IPS-NIHi11 (cell line): ENCODE results near the gene SIN3A.
"Not testable (repeated sequence)": the region's sequence is repeated elsewhere in the genome, so short reads cannot be mapped to it uniquely, and the experiment has no call there.

Experiments used
- DNase-seq: peaks from one replicate; pipeline ENCODE4 v3.0.0; 2012; ENCODE audit warnings: mixed read lengths, low spot score

The SIN3A gene

GRCh38 chr15:75450307-75451201 lies 936 bp downstream of the SIN3A start:
- peak; percentile 83 for DNase-seq

DNA sequence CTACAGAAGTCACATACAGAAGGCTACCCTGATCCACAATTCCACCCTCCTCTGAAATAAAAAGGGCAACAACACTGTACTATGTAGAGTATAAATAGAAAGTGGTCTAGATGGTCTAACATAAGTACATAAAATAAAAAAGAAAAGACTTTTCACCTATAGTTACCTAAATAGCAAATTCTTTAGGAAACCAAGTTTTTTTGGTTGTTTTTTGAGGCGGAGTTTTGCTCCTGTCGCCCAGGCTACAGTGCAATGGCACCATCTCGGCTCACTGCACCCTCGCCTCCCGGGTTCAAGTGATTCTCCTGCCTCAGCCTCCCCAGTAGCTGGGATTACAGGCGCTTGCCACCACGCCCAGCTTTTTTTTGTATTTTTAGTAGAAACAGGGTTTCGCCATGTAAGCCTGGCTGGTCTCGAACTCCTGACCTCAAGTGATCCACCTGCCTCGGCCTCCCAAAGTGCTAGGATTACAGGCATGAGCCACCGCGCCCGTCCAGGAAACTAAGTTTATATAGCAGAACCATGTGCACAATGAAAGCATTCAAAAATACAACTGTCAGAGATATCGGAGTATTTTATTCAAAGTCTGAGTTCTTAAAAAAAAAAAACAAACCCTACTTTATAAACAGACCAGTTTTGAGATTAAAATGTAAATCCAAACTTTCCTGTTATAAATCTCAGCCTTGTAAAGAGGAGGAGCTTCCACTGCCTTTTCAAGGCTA lies 1.7 kb downstream of the SIN3A start:
- DNase-seq, result no peak

GRCh38 chr15:75448171-75448570 lies 3.3 kb downstream of the SIN3A start:
- DNase-seq, result not testable (repeated sequence)

DNA sequence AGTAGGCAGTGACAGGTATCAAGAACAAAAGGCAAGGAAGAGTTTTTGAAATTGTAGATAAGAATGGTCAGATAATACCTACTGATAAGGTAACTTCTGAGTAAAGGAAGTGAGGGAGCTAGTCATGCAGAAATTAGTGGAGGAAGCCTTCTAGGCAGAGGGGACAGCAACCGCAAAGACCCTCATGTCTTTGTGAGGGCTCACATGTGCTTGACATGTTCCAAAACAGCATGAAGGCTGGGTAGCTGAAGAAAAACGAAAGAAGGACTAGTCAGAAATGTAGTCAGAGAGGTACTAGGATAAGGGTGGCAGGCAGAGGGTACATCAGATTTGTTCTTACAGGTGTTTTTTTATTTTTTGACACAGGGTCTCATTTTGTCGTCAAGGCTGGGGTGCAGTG lies 5.3 kb downstream of the SIN3A start:
- no peak for DNase-seq

- DNase-seq, result not testable (repeated sequence)
These were observed 6.2 kb downstream of the SIN3A start for GRCh38 chr15:75445324-75445723.

DNA sequence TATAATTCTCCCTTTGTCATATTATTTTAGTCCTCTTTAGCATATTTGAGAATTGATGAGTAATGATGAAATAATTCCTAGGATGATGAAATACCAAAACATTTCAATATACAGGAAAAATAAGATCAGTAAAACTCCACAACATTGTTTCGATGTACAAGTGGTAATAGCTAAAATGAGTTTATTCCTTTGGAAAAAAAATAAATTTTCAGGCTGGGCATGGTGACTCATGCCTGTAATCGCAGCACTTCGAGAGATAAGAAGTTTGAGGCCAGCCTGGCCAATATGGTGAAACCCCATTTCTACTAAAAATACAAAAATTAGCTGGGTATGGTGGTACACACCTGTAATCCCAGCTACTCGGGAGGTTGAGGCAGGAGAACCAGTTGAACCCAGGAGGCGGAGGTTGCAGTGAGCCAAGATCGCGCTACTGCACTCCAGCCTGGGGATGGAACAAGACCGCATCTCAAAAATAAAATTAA lies 7.5 kb downstream of the SIN3A start:
- DNase-seq, result not testable (repeated sequence)

- DNase-seq, result no peak
These were observed 13.8 kb downstream of the SIN3A start for GRCh38 chr15:75437721-75438120.

DNA sequence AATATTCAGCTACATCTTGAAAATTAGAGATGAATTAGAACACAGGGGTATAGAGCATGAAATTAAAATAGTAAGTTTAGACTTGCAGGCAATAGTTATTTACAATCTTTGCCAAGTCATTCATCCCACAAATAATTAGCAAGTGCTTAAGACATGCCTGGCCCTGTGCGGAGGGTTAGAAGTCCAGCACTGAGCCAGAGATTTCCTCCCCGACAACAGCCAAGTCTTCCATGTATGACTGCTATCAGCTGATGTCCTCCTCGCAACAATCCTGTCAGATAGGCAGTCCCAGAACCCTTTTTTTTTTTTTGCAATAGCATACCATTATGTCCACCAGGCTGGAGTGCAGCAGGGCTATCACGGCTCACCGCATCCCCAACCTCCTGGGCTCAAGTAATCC lies 14.6 kb downstream of the SIN3A start:
- DNase-seq, result no peak

DNA sequence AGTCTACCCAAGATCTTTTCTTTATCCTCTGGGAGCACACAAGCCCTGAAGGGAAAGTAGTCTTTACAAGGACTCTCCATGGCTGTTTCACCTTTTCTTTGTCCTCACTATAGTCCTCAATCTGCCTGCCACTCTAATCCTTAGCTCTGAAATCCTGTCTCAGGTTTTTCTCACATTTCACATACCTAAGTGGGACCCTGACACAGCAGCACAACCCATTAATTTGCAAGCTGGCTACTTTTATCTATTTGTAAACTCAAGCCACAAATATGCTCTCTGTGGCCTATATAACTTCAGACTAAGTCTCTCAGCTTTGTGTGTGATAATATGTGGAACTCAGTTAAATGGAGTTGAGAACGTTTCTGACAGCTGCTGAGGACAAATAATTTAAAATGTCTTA lies 19.8 kb downstream of the SIN3A start:
- no peak for DNase-seq

DNA sequence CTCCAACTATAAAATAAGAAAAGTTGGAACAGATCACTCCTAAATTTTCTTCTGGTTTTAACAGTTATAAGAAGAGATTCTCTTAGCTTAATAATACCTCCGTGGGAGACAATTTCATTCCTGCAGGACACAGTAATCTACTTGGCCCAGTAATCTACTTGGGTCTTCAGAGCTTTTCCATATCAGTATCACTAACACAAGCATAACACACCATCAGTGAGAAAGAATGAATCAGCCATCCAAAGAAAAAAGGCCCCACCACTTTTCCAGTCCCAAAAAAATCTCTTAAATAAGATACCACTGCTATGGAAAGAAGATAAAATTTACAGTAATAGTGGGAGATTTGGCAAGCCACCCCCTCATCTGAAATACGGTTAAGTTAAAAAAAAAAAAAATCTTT lies 20.2 kb downstream of the SIN3A start:
- DNase-seq, result no peak

- DNase-seq, result no peak
These were observed 21.2 kb downstream of the SIN3A start for GRCh38 chr15:75430259-75430658.

- no peak for DNase-seq
These were observed 23.3 kb downstream of the SIN3A start for GRCh38 chr15:75428152-75428551.

DNA sequence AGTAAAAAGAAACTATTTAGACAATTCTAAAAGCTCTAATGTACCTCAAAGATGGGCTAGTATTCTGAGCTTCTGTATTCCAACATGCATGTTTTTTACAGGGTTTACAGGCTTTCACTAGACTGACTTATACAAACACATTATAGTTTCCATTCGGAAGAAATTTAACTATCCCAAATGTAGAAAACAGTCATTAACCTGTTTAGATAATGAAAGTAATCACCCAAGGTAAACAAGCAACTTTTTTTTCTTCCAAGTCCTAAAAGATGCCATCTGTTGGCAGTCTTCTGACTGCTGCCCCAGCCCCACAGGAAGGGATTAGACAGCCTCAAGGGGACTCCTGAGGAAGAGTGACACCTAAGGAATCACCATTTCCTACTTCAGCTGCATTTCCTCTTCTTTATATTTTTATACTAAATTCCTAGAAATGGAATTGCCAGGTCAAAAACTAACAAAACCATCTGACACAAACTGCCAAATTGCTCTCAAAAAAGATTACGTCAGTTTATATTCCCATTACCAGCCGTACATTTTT lies 25.5 kb downstream of the SIN3A start:
- DNase-seq, result no peak

DNA sequence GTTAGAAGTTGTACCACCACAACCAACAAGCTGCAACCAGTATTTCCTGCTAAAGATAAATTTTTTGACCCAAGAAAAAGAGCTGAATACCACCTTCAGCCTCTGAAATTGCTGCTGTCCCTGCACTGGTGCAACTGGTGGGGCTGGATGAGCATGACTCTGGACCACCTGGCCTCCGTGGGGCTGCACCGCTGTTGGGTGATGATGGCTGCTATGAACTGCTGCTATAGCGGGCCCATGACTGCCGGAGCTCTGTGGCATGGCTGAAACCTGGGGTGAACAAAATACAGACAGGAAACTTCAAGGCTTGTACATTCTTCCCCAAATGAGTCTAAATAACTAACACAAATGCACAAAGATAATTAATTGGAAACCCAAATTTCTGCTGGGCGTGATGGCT lies 28.9 kb downstream of the SIN3A start:
- no peak for DNase-seq

DNA sequence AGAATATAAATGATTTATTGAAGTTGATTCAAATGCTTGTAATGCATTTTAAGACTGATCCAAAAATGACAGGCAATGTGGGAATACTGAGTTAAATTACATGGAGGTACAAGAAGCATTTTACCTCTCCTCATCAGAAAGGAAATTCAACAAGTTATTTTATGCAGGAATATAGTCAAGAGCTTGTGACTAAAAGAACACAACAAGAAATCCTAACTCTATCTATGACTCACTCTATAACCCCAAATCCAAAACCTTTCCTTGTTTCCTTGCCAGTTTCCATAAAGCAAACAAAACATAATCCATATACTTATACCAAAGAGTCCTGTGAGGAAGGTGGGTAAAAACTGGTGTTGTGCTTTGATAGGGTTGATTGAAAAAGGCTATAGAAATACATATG lies 30.8 kb downstream of the SIN3A start:
- DNase-seq, result no peak

DNA sequence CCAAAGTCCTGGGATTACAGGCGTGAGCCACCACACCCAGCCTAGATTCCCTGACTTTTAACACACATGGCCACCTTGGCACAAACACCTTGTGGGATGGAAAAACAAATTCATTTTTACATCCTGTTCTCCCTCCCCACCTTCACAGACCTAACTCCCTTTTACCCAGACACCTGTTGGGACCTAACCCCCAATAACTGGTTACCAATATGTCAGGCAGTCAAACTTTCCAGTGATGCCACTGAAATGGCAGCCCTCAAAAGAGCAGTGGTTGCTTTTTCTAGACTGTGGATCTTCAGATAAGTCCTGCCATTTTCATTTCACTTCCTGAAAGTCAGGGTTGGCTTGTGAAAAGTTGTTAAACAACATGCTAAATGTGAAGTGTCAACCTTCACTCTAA lies 34.9 kb downstream of the SIN3A start:
- DNase-seq, result no peak

- no peak for DNase-seq
These were observed 41.3 kb downstream of the SIN3A start for GRCh38 chr15:75410196-75410595.

- no peak for DNase-seq
These were observed 44.4 kb downstream of the SIN3A start for GRCh38 chr15:75407083-75407482.

GRCh38 chr15:75403892-75404291 lies 47.6 kb downstream of the SIN3A start:
- no peak for DNase-seq

- DNase-seq, result no peak
These were observed 54.0 kb downstream of the SIN3A start for GRCh38 chr15:75397494-75397893.

- peak; percentile 37 for DNase-seq
These were observed 61.6 kb downstream of the SIN3A start for GRCh38 chr15:75389791-75390382.

- not testable (repeated sequence) for DNase-seq
These were observed 67.5 kb downstream of the SIN3A start for GRCh38 chr15:75383986-75384385.

DNA sequence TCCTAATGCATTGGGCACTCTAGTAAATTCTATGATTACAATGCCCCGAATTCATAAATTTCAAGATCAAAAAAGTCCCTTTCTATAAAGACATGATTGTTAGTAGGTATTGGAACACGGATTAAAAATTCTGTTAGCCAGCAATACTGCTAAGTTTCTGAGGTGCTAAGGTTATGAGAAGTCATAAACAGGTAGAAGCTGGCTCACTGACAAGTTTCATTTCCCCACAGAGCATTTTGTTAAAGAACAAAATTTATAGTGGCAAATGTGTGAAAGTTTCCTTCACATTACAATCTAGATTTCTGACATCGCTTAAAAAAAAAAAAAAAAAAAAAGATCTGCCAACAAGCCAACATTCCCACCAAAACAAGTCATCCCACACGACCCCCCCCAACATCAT lies 70.7 kb downstream of the SIN3A start:
- DNase-seq, result no peak
